Cardiac fibroblast (primary cell): ENCODE results near the gene NPY1R.
A peak's percentile ranks its signal among the peaks of the same experiment; 100 is the strongest.

Experiments used
- DNase-seq, 2 donors: peaks; one replicate each; pipeline versions ENCODE4 v3.0.0 to v3.0.0-alpha.2; 2010; ENCODE audit warnings: low read depth in 2 of 2
- H3K4me3 ChIP-seq, 2 donors: replicated peaks in 1 of 2; 1 replicate in 1 of 2; 2 replicates in 1 of 2; pipeline ENCODE4 v1.5.1; 2011; ENCODE audit warnings: low read depth in 2 of 2, low read length in 2 of 2, mild to moderate bottlenecking in 2 of 2, moderate library complexity in 1 of 2
- TF ChIP-seq, protein P1 (sequence below): IDR thresholded peaks from one replicate; pipeline ENCODE4 v1.5.1; 2011; ENCODE audit warnings: low read depth, mild to moderate bottlenecking, low read length, inconsistent platforms

The NPY1R gene

GRCh38 chr4:163332526-163333406, at the start of gene NPY1R:
Gene NPY1R (minus strand): TSS chr4:163332596. CDS start chr4:163326554, 6,042 bp downstream.
- DNase-seq = peak; percentile 84 to 87
- H3K4me3 ChIP-seq = peak within 1 kb of the TSS; percentile 49 to 53
- TF ChIP-seq, protein P1, sequence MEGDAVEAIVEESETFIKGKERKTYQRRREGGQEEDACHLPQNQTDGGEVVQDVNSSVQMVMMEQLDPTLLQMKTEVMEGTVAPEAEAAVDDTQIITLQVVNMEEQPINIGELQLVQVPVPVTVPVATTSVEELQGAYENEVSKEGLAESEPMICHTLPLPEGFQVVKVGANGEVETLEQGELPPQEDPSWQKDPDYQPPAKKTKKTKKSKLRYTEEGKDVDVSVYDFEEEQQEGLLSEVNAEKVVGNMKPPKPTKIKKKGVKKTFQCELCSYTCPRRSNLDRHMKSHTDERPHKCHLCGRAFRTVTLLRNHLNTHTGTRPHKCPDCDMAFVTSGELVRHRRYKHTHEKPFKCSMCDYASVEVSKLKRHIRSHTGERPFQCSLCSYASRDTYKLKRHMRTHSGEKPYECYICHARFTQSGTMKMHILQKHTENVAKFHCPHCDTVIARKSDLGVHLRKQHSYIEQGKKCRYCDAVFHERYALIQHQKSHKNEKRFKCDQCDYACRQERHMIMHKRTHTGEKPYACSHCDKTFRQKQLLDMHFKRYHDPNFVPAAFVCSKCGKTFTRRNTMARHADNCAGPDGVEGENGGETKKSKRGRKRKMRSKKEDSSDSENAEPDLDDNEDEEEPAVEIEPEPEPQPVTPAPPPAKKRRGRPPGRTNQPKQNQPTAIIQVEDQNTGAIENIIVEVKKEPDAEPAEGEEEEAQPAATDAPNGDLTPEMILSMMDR = peak; percentile 73

GRCh38 chr4:163380703-163381102, 48.3 kb upstream of the NPY1R start:
- DNase-seq = no peak
- H3K4me3 ChIP-seq = no peak overlapping the region
- TF ChIP-seq, protein P1 = no peak

DNA sequence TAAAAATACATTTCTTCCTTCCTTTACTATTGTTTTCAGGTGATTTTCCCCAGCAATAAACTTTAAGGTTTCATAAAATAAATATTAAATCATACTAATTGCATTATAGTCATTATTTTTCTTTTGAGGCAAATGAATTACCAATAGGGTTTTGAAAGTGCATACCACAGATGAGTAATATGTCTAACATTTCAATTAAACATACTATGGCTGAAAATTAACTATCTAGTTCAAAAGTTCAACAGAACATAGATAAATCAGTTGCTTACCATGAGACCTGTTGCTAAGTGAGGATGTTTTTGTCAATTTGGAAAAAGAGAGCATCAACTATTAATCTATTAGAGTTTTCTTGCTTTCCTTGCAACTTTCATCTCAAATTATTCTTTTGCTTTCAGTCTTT, 46.3 kb upstream of the NPY1R start:
- TF ChIP-seq, protein P1 = no peak
- H3K4me3 ChIP-seq = no peak overlapping the region
- DNase-seq = no peak

DNA sequence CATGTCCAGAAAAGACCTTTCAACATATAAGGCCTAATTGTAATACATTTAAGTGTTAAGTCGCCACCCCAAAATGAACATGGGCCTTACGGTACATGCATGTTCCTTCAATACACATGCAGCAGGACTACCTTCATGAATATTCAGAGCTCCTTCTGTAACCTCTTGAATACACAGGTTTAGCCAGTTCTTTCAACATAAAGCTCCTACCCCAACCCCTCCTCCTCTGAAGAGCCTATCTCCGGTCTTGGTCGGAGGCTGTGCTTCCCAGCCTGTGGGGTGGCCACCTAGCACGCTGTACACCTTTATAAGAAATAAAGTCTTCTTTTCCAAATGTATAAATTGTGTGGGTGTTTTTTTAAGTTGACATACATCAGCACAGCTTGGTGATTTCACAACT, 39.6 kb upstream of the NPY1R start:
- no peak overlapping the region for H3K4me3 ChIP-seq
- TF ChIP-seq, protein P1 = no peak
- DNase-seq = no peak

DNA sequence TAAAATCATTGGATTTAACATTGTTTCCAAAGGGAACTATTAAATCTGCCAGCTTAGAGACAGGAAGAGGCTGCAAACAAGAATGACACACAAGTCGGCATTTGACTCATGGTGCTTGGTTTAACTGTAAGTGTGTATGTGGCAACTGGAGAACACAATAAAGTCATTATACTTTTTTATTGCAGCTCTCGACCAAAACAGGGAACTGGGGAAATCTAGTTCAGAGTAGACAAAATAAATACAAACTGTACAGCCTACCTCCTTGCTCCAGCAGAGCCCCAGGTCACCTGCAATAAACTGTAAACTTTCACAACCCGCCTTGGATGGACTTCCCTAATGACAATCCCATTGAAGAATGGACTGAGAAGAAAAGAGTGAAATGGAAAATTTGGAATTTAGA, 35.3 kb upstream of the NPY1R start:
- H3K4me3 ChIP-seq = no peak overlapping the region
- TF ChIP-seq, protein P1 = no peak
- DNase-seq = no peak

GRCh38 chr4:163356104-163356503, 23.7 kb upstream of the NPY1R start:
- no peak overlapping the region for H3K4me3 ChIP-seq
- TF ChIP-seq, protein P1 = peak; percentile 7
- no peak for DNase-seq
